IPS-NIHi7 (cell line): Measurements from ENCODE around the gene SLC44A1.
A peak's percentile ranks its signal among the peaks of the same experiment; 100 is the strongest.

Experiments
- DNase-seq: peaks from one replicate; pipeline ENCODE4 v3.0.0; 2012; ENCODE audit warnings: mixed read lengths; ENCODE audit errors: extremely low spot score

The SLC44A1 gene

GRCh38 chr9:105244003-105244733 lies at the start of gene SLC44A1:
SLC44A1 (plus strand) TSS chr9:105244651; CDS start chr9:105244869, 218 bp downstream.
- DNase-seq: peak; percentile 83

- no peak for DNase-seq
Measured at GRCh38 chr9:105195259-105195658, 49.2 kb upstream of the SLC44A1 start.

- no peak for DNase-seq
Measured at GRCh38 chr9:105198023-105198422, 46.4 kb upstream of the SLC44A1 start.

- DNase-seq: no peak
Measured at GRCh38 chr9:105198865-105199264, 45.6 kb upstream of the SLC44A1 start.

- DNase-seq: no peak
Measured at GRCh38 chr9:105204416-105204815, 40.0 kb upstream of the SLC44A1 start.

GRCh38 chr9:105205787-105206495 lies 38.5 kb upstream of the SLC44A1 start:
- DNase-seq: no peak

- DNase-seq: no peak
Measured at GRCh38 chr9:105206496-105206820, 38.0 kb upstream of the SLC44A1 start.

GRCh38 chr9:105206821-105207699 lies 37.4 kb upstream of the SLC44A1 start:
- no peak for DNase-seq

GRCh38 chr9:105216440-105217178 lies 27.8 kb upstream of the SLC44A1 start:
- no peak for DNase-seq

GRCh38 chr9:105218673-105219072 lies 25.8 kb upstream of the SLC44A1 start:
- DNase-seq: no peak

GRCh38 chr9:105219291-105219805 lies 25.1 kb upstream of the SLC44A1 start:
- no peak for DNase-seq

- no peak for DNase-seq
Measured at GRCh38 chr9:105220451-105220850, 24.0 kb upstream of the SLC44A1 start.

GRCh38 chr9:105223544-105224140 lies 20.8 kb upstream of the SLC44A1 start:
- no peak for DNase-seq

- no peak for DNase-seq
Measured at GRCh38 chr9:105226055-105226454, 18.4 kb upstream of the SLC44A1 start.

GRCh38 chr9:105232207-105232606 lies 12.2 kb upstream of the SLC44A1 start:
- no peak for DNase-seq

GRCh38 chr9:105233873-105234272 lies 10.6 kb upstream of the SLC44A1 start:
- no peak for DNase-seq

- no peak for DNase-seq
Measured at GRCh38 chr9:105236261-105236660, 8.2 kb upstream of the SLC44A1 start.

- DNase-seq: no peak
Measured at GRCh38 chr9:105237246-105237645, 7.2 kb upstream of the SLC44A1 start.

GRCh38 chr9:105238302-105238701 lies 6.1 kb upstream of the SLC44A1 start:
- DNase-seq: no peak

- no peak for DNase-seq
Measured at GRCh38 chr9:105241356-105242043, 3.0 kb upstream of the SLC44A1 start.
